K562 (cell line): ENCODE measurements around the gene RANBP3. TPM values are rescaled to one million over a fixed set of nuclear protein-coding genes. Genes with fewer than 3 reads are reported as not detected.
A peak's percentile ranks its signal among the peaks of the same experiment; 100 is the strongest.

Experiments used
- ATAC-seq: fragments of 200-7000 bp; cut with Tn5 transposase; 3 replicates; pipeline ENCODE4 v1.9.1; 2020; ENCODE audit warnings: moderate library complexity
- BruUV-seq: library from RNA; stranded (reverse); fragments of 400-500 nt; replicated peaks from 2 replicates; lab custom pipeline; 2021; lab: Mats Ljungman, UMichigan
- CTCF ChIA-PET: fragments of 300-600 bp; formaldehyde crosslinking; extraction: SDS; loops from one replicate; lab custom pipeline; 2021; ENCODE audit warnings: low intra/inter-chr PET ratio; lab: Yijun Ruan, JAX
- POLR2A ChIA-PET: fragments of 300-600, 350-650 bp; sonication (Branson Sonifier 250); formaldehyde crosslinking; extraction: SDS; loops from one replicate; lab custom pipeline; 2021; ENCODE audit warnings: antibody characterized with exemption, inconsistent platforms; lab: Yijun Ruan, JAX
- DNase-seq, 4 experiments: peaks; one replicate each; pipeline versions ENCODE4 v3.0.0 to v3.0.0-alpha.2; 2011 to 2018; ENCODE audit warnings: low spot score in 3 of 4, mixed read lengths in 3 of 4; ENCODE audit errors: extremely low read depth in 1 of 4
- FAIRE-seq: peaks from 2 replicates; lab custom pipeline; 2011; peaks lifted over from hg19 to GRCh38; lab: Jason Lieb, UNC
- H2AFZ ChIP-seq: 2 replicates; pipeline ENCODE4 v1.6.0; 2011; ENCODE audit warnings: low read depth, low read length, control low read depth, inconsistent platforms
- H3K27ac ChIP-seq: fragments of 200-600 bp; 3 replicates; pipeline ENCODE4 v1.8.0; 2011; ENCODE audit warnings: low read depth, mild to moderate bottlenecking, control low read depth, inconsistent platforms, low read length, moderate library complexity, mixed read lengths; ENCODE audit errors: extremely low read depth
- H3K27me3 ChIP-seq, 2 experiments: fragments of 300-600 bp in 1 of 2; 2 replicates in 1 of 2; 3 replicates in 1 of 2; pipeline versions ENCODE4 v1.6.0 to v1.8.0; 2011; ENCODE audit warnings: inconsistent platforms in 2 of 2, low read length in 2 of 2, mild to moderate bottlenecking in 1 of 2, mixed read lengths in 1 of 2, moderate library complexity in 1 of 2; ENCODE audit not compliant: control insufficient read depth in 2 of 2, insufficient read depth in 2 of 2
- H3K36me3 ChIP-seq: fragments of 300-600 bp; 3 replicates; pipeline ENCODE4 v1.8.0; 2011; ENCODE audit warnings: mild to moderate bottlenecking, low read length, inconsistent platforms; ENCODE audit not compliant: control insufficient read depth, insufficient read depth
- H3K4me1 ChIP-seq, 2 experiments: fragments of 200-600 bp in 1 of 2; replicated peaks in 1 of 2; 2 replicates in 1 of 2; 3 replicates in 1 of 2; pipeline versions ENCODE4 v1.5.1 to v1.8.0; 2011; ENCODE audit warnings: inconsistent platforms in 2 of 2, low read length in 2 of 2, mild to moderate bottlenecking in 1 of 2, mixed read lengths in 1 of 2, moderate library complexity in 1 of 2; ENCODE audit not compliant: control insufficient read depth in 2 of 2, insufficient read depth in 2 of 2
- H3K4me2 ChIP-seq: 2 replicates; pipeline ENCODE4 v1.6.1; 2011; ENCODE audit warnings: low read length, control low read depth, inconsistent platforms, mixed read lengths; ENCODE audit not compliant: insufficient read depth
- H3K4me3 ChIP-seq: fragments of 200-600 bp; sonication (generic), shearing (Covaris generic); 2 replicates; pipeline ENCODE4 v1.5.1; 2016; ENCODE audit warnings: control low read depth, inconsistent platforms
- H3K79me2 ChIP-seq: fragments of 200-600 bp; 3 replicates; pipeline ENCODE4 v1.8.0; 2011; ENCODE audit warnings: low read length, inconsistent platforms; ENCODE audit not compliant: control insufficient read depth, insufficient read depth
- H3K9ac ChIP-seq, 2 experiments: 2 replicates each; pipeline versions ENCODE4 v1.6.0 to v1.6.1; 2011; ENCODE audit warnings: low read depth in 2 of 2, low read length in 2 of 2, control low read depth in 1 of 2, inconsistent platforms in 1 of 2, mild to moderate bottlenecking in 1 of 2, mixed read lengths in 1 of 2; ENCODE audit not compliant: insufficient read depth in 1 of 2
- H3K9me1 ChIP-seq: one replicate; pipeline ENCODE4 v1.6.0; 2011; ENCODE audit warnings: inconsistent platforms, mild to moderate bottlenecking, low read length, moderate library complexity; ENCODE audit not compliant: control insufficient read depth, insufficient read depth
- H3K9me3 ChIP-seq: replicated peaks from 2 replicates; pipeline ENCODE4 v1.5.1; 2011; ENCODE audit warnings: low read depth, low read length, inconsistent platforms; ENCODE audit not compliant: control insufficient read depth, insufficient read depth
- H4K20me1 ChIP-seq: replicated peaks from 2 replicates; pipeline ENCODE4 v1.6.1; 2011; ENCODE audit warnings: low read length, inconsistent platforms, mixed read lengths; ENCODE audit not compliant: control insufficient read depth, insufficient read depth
- ARNT ChIP-seq, 2 experiments: fragments of 450-650 bp; IDR thresholded peaks; 2 replicates each; pipeline ENCODE4 v1.6.1; 2016; ENCODE audit warnings: mild to moderate bottlenecking in 1 of 2
- CEBPB ChIP-seq: fragments of 450-650 bp; IDR thresholded peaks from 2 replicates; pipeline ENCODE4 v1.6.1; 2016; ENCODE audit warnings: missing genetic modification characterization, missing compliant biosample characterization
- CREM ChIP-seq: IDR thresholded peaks from 2 replicates; pipeline ENCODE4 v1.6.1; 2014; ENCODE audit warnings: antibody characterized with exemption, low read depth
- CXXC5 ChIP-seq: fragments of 250-450 bp; sonication (Bioruptor Pico); IDR thresholded peaks from 2 replicates; pipeline ENCODE4 v1.8.0; 2022; ENCODE audit warnings: inconsistent platforms, mild to moderate bottlenecking, moderate library complexity
- DPF2 ChIP-seq: fragments of 450-650 bp; IDR thresholded peaks from 2 replicates; pipeline ENCODE4 v1.6.1; 2016
- HIVEP1 ChIP-seq: fragments of 250-450 bp; sonication (Bioruptor Pico); IDR thresholded peaks from 2 replicates; pipeline ENCODE4 v1.4.0; 2020; ENCODE audit warnings: mild to moderate bottlenecking
- HNRNPL ChIP-seq: fragments of 200-400 bp; formaldehyde crosslinking; IDR thresholded peaks from 2 replicates; pipeline ENCODE4 v1.6.1; 2017; ENCODE audit warnings: low read depth, mild to moderate bottlenecking, low read length
- LCOR ChIP-seq: sonication (generic); formaldehyde crosslinking; IDR thresholded peaks from 2 replicates; pipeline ENCODE4 v1.8.0; 2022; ENCODE audit warnings: mild to moderate bottlenecking, missing genetic modification reagents
- NR2C1 ChIP-seq, 2 experiments: fragments of 450-650 bp; IDR thresholded peaks; 2 replicates each; pipeline ENCODE4 v1.6.1; 2017; ENCODE audit warnings: mild to moderate bottlenecking in 2 of 2, antibody characterized with exemption in 1 of 2, inconsistent platforms in 1 of 2, missing compliant biosample characterization in 1 of 2, missing genetic modification characterization in 1 of 2
- RBM15 ChIP-seq: fragments of 200-400 bp; formaldehyde crosslinking; IDR thresholded peaks from 2 replicates; pipeline ENCODE4 v1.6.1; 2018; ENCODE audit warnings: mild to moderate bottlenecking, low read length, moderate library complexity; ENCODE audit not compliant: insufficient read depth
- RBM22 ChIP-seq: fragments of 200-400 bp; formaldehyde crosslinking; IDR thresholded peaks from 2 replicates; pipeline ENCODE4 v1.6.1; 2018; ENCODE audit warnings: low read length, low read depth; ENCODE audit not compliant: poor library complexity, severe bottlenecking
- SAFB ChIP-seq: fragments of 200-400 bp; formaldehyde crosslinking; IDR thresholded peaks from 2 replicates; pipeline ENCODE4 v1.6.1; 2017; ENCODE audit warnings: low read depth, low read length, borderline replicate concordance
- ZNF316 ChIP-seq: fragments of 450-650 bp; IDR thresholded peaks from 2 replicates; pipeline ENCODE4 v1.6.1; 2016
- ZNF75A ChIP-seq: fragments of 450-650 bp; formaldehyde crosslinking; IDR thresholded peaks from 2 replicates; pipeline ENCODE4 v1.4.0; 2020; ENCODE audit warnings: mild to moderate bottlenecking
- WGBS: fragments of 100-300 bp; shearing (Covaris generic); methylation state at CpG from one replicate; pipeline ENCODE4 v1.1.6; 2016; ENCODE audit warnings: low coverage, mixed read lengths; ENCODE audit not compliant: insufficient coverage; ENCODE audit errors: missing lambda C conversion rate; 5-methylcytosine and 5-hydroxymethylcytosine counted together
- in situ Hi-C: fragments of 300-500 bp; cut with MboI; formaldehyde crosslinking; loops from 4 replicates; pipeline ENCODE4 v1.15.0; 2018; ENCODE audit warnings: inconsistent platforms, mixed read lengths
- intact Hi-C: fragments of 100-400 bp; cut with micrococcal nuclease; formaldehyde crosslinking; loops from 2 replicates; pipeline ENCODE4 v1.14.2; 2022
- polyA plus RNA-seq, 8 experiments: library from polyadenylated mRNA; depleted of rRNA in 4 of 8; stranded (reverse) in 5 of 8; unstranded in 3 of 8; fragments of >200 nt; fragmentation: Nextera tagmentation in 2 of 8; fragmentation: Illumina TruSeq in 1 of 8; extraction: Ambion mirVana in 2 of 8; extraction: Trizol in 1 of 8; gene quantifications; 2 replicates each; pipeline versions ENCODE4 v1.2.1 to v1.2.3, GENCODE V29; 2011 to 2014; ENCODE audit warnings: inconsistent platforms in 1 of 8, missing spikeins in 1 of 8
- total RNA-seq, 7 experiments: library from RNA; depleted of rRNA in 6 of 7; stranded (reverse); fragments of >200 nt in 6 of 7; fragmentation: Illumina TruSeq in 2 of 7; extraction: Trizol in 2 of 7; gene quantifications; 2 replicates each; pipeline versions ENCODE4 v1.2.1 to v1.2.3, GENCODE V29; 2011 to 2021; ENCODE audit warnings: low replicate concordance in 1 of 7
- TF ChIP-seq, protein P1 (sequence below): fragments of 450-650 bp; IDR thresholded peaks from 2 replicates; pipeline ENCODE4 v1.6.1; 2016; ENCODE audit warnings: borderline replicate concordance
- TF ChIP-seq, protein P2 (sequence below): fragments of 250-450 bp; sonication (Bioruptor Pico); IDR thresholded peaks from 2 replicates; pipeline ENCODE4 v1.8.0; 2021; ENCODE audit warnings: moderate library complexity, mild to moderate bottlenecking, inconsistent platforms

The RANBP3 gene
- total and polyA plus RNA-seq, 9 of the 15 experiments (the other 6 are each of a cell fraction or from before 2014, with no cell fraction given): 0.90 to 95.1 (median 63.2) TPM

DNA sequence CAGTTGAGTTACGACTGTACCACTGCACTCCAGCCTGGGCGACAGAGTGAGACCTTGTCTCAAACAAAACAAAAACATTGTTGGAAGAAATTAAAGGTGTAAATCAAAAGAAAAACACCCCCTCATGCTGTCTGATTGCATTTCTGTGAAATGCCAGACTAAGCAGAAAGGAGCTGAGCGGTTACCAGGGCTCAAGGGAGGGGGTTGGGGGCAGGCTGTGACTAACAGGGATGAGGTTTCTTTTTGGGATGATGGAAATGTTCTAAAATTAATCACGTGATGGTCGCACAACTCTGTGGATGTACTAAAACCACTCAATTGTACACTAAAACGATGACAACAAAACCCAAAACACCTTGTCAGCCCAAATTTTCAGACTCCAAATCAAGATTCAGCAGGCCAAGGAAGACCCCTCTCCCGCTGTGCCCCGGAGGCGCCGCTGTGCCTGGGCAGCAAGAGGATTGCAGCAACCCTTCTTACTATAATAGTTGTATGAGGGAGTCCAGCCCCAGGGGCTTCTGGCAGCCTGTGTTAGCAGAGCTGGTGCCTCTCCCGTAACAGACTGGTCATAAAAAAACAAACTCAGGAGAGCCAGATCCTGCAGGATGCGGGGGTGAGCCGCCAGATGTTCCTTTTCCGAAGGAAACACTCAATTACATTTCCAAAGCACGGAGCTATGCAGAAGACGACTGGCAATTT lies 43.0 kb downstream of the RANBP3 start:
- FAIRE-seq (no peak), ATAC-seq (no peak), DNase-seq (no peak)
- Histone ChIP-seq H3K4me1 (peaks cover 0 to 10% of the 10 kb centered on the region in 2 experiments; a peak in 1 of 5 replicates), H3K9me1 (peaks cover 2% of the 10 kb centered on the region), H3K27ac (no peak overlapping the region), H3K4me3 (no peak overlapping the region), H3K36me3 (peaks cover 88% of the 10 kb centered on the region; the same call in 2 of the 3 replicates), H4K20me1 (peaks cover 5% of the 10 kb centered on the region; the same call in 1 of the 2 replicates), H3K9ac (no peak overlapping the region), H3K4me2 (no peak overlapping the region), H3K79me2 (peaks cover 5% of the 10 kb centered on the region; the same call in 1 of the 3 replicates), H2AFZ (no peak overlapping the region), H3K27me3 (no peaks in the 10 kb centered on the region), H3K9me3 (no peaks in the 10 kb centered on the region)
- no peak for TF ChIP-seq CREM
- TF ChIP-seq CEBPB (tag): no peak
- TF ChIP-seq, protein P1, sequence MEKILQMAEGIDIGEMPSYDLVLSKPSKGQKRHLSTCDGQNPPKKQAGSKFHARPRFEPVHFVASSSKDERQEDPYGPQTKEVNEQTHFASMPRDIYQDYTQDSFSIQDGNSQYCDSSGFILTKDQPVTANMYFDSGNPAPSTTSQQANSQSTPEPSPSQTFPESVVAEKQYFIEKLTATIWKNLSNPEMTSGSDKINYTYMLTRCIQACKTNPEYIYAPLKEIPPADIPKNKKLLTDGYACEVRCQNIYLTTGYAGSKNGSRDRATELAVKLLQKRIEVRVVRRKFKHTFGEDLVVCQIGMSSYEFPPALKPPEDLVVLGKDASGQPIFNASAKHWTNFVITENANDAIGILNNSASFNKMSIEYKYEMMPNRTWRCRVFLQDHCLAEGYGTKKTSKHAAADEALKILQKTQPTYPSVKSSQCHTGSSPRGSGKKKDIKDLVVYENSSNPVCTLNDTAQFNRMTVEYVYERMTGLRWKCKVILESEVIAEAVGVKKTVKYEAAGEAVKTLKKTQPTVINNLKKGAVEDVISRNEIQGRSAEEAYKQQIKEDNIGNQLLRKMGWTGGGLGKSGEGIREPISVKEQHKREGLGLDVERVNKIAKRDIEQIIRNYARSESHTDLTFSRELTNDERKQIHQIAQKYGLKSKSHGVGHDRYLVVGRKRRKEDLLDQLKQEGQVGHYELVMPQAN: no peak
- no peak for TF ChIP-seq RBM22
- TF ChIP-seq CXXC5 (CRISPR knock-in tag): no peak
- TF ChIP-seq ZNF316: no peak
- no peak for TF ChIP-seq DPF2
- TF ChIP-seq RBM15: no peak
- TF ChIP-seq ARNT (IDR thresholded peaks at IDR 0.05): no peak
- TF ChIP-seq HNRNPL: no peak
- no peak for TF ChIP-seq HIVEP1 (CRISPR knock-in tag)
- no peak for TF ChIP-seq SAFB
- no peak for TF ChIP-seq LCOR
- no peak for TF ChIP-seq NR2C1 (IDR thresholded peaks at IDR 0.05)
- no peak for TF ChIP-seq NR2C1 (tag; IDR thresholded peaks at IDR 0.05)
- TF ChIP-seq ZNF75A (CRISPR knock-in tag): no peak
- TF ChIP-seq, protein P2, sequence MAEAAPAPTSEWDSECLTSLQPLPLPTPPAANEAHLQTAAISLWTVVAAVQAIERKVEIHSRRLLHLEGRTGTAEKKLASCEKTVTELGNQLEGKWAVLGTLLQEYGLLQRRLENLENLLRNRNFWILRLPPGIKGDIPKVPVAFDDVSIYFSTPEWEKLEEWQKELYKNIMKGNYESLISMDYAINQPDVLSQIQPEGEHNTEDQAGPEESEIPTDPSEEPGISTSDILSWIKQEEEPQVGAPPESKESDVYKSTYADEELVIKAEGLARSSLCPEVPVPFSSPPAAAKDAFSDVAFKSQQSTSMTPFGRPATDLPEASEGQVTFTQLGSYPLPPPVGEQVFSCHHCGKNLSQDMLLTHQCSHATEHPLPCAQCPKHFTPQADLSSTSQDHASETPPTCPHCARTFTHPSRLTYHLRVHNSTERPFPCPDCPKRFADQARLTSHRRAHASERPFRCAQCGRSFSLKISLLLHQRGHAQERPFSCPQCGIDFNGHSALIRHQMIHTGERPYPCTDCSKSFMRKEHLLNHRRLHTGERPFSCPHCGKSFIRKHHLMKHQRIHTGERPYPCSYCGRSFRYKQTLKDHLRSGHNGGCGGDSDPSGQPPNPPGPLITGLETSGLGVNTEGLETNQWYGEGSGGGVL: no peak
- POLR2A ChIA-PET: no interaction called here
- intact Hi-C loops (no loop called here), in situ Hi-C loops (no loop called here)
- WGBS: 88% methylated on average over 16 of the region's 16 CpGs
- CTCF ChIA-PET: no interaction called here
- TSS peak; percentile 19 for BruUV-seq
